SK-N-SH (cell line): Measurements from ENCODE around the gene RHOBTB3.

Experiments
- EP300 ChIP-seq, 2 experiments: IDR thresholded peaks; 2 replicates each; pipeline versions ENCODE4 v1.4.0 to v1.6.1; 2012; ENCODE audit warnings: borderline replicate concordance in 1 of 2, low read depth in 1 of 2, low read length in 1 of 2
- POLR2AphosphoS5 ChIP-seq: IDR thresholded peaks from 2 replicates; pipeline ENCODE4 v1.6.1; 2012; ENCODE audit warnings: low read depth, low read length
- TEAD4 ChIP-seq: IDR thresholded peaks from 2 replicates; pipeline ENCODE4 v1.4.0; 2012; ENCODE audit warnings: mild to moderate bottlenecking, borderline replicate concordance; ENCODE audit not compliant: insufficient read depth
- TF ChIP-seq, protein P1 (sequence below): fragments of 200-600 bp; sonication (generic); IDR thresholded peaks from 2 replicates; pipeline ENCODE4 v1.6.1; 2017; ENCODE audit warnings: antibody characterized with exemption, mild to moderate bottlenecking, moderate library complexity

DNA sequence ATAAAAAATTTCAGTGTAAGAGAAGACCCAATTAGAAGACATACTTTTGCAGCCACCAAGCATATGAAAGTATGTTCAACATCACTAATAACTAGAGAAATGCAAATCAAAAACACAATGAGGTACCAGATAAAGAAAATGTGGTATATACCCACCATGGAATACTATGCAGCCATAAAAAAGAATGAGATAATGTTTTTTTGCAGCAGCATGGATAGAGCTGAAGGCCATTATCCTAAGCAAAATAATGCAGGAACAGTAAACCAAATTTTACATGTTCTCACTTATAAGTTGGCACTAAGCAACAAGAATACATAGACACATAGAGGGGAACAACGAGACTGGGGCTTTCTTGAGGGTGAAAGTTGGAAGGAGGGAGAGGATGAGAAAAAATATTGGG, 41.5 kb upstream of the RHOBTB3 start:
- no peak for TF ChIP-seq POLR2AphosphoS5
- TF ChIP-seq, protein P1, sequence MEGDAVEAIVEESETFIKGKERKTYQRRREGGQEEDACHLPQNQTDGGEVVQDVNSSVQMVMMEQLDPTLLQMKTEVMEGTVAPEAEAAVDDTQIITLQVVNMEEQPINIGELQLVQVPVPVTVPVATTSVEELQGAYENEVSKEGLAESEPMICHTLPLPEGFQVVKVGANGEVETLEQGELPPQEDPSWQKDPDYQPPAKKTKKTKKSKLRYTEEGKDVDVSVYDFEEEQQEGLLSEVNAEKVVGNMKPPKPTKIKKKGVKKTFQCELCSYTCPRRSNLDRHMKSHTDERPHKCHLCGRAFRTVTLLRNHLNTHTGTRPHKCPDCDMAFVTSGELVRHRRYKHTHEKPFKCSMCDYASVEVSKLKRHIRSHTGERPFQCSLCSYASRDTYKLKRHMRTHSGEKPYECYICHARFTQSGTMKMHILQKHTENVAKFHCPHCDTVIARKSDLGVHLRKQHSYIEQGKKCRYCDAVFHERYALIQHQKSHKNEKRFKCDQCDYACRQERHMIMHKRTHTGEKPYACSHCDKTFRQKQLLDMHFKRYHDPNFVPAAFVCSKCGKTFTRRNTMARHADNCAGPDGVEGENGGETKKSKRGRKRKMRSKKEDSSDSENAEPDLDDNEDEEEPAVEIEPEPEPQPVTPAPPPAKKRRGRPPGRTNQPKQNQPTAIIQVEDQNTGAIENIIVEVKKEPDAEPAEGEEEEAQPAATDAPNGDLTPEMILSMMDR, result no peak
- no peak for TF ChIP-seq TEAD4
- TF ChIP-seq EP300 (IDR thresholded peaks at IDR 0.05; ENCODE audit: borderline replicate concordance in 1 of 2, low read depth in 1 of 2, low read length in 1 of 2), result no peak
